Measurements from ENCODE around the gene PPIG. TPM values are rescaled to one million over a fixed set of nuclear protein-coding genes. Genes with fewer than 3 reads are reported as not detected.

The PPIG gene
- total RNA-seq, 1 donor from 2014 or later, result 88.4 TPM

GRCh38 chr2:169637620-169638019 is 53.5 kb downstream of the PPIG start:
- Histone ChIP-seq H3K79me2 (ENCODE audit: low read depth) (no peaks in the 10 kb centered on the region), H3K27me3 (no peaks in the 10 kb centered on the region), H3K27ac (no peak overlapping the region), H3K4me1 (no peaks in the 10 kb centered on the region), H3K4me2 (no peak overlapping the region), H3K36me3 (peaks cover 10% of the 10 kb centered on the region), H3K9me3 (ENCODE audit: low read depth) (no peaks in the 10 kb centered on the region), H3K4me3 (no peak overlapping the region), H3K9ac (no peak overlapping the region), H3F3A (ENCODE audit: low read depth) (peaks cover 20% of the 10 kb centered on the region), H4K20me1 (ENCODE audit: low read depth) (no peaks in the 10 kb centered on the region), H2AFZ (replicated peaks) (no peak overlapping the region)
- Mint-ChIP-seq H3K27ac (no peak overlapping the region), H3K36me3 (peaks cover 5% of the 10 kb centered on the region), H3K27me3 (ENCODE audit: insufficient read depth, low read depth) (no peaks in the 10 kb centered on the region), H3K4me3 (no peak overlapping the region), H3K4me1 (no peaks in the 10 kb centered on the region), H3K9me3 (no peaks in the 10 kb centered on the region)
- TF ChIP-seq EZH2 (IDR thresholded peaks at IDR 0.05), result no peak
- no peak for TF ChIP-seq CTCF (IDR thresholded peaks at IDR 0.05)
- TF ChIP-seq EZH2phosphoT487 (IDR thresholded peaks at IDR 0.05), result no peak
- no peak for DNase-seq (ENCODE audit: low spot score)

GRCh38 chr2:169640104-169640503 is 56.0 kb downstream of the PPIG start:
- Mint-ChIP-seq H3K4me3 (no peak overlapping the region), H3K4me1 (no peaks in the 10 kb centered on the region), H3K27ac (no peak overlapping the region), H3K9me3 (no peaks in the 10 kb centered on the region), H3K36me3 (no peaks in the 10 kb centered on the region), H3K27me3 (ENCODE audit: insufficient read depth, low read depth) (no peaks in the 10 kb centered on the region)
- no peak overlapping the region for H3K4me2 ChIP-seq
- H3K27ac ChIP-seq, result no peak overlapping the region
- no peak for TF ChIP-seq EZH2 (IDR thresholded peaks at IDR 0.05)
- TF ChIP-seq EZH2phosphoT487 (IDR thresholded peaks at IDR 0.05), result no peak
- no peak for TF ChIP-seq CTCF (IDR thresholded peaks at IDR 0.05)
- no peaks in the 10 kb centered on the region for H3K4me1 ChIP-seq
- peaks cover 26% of the 10 kb centered on the region for H3F3A ChIP-seq (ENCODE audit: low read depth)
- no peak overlapping the region for H2AFZ ChIP-seq (replicated peaks)
- H3K9ac ChIP-seq, result no peak overlapping the region
- no peak overlapping the region for H3K4me3 ChIP-seq
- no peak for DNase-seq (ENCODE audit: low spot score)
- peaks cover 10% of the 10 kb centered on the region for H3K36me3 ChIP-seq
- H3K9me3 ChIP-seq (ENCODE audit: low read depth), result no peaks in the 10 kb centered on the region
- no peaks in the 10 kb centered on the region for H4K20me1 ChIP-seq (ENCODE audit: low read depth)
- no peaks in the 10 kb centered on the region for H3K27me3 ChIP-seq
- no peaks in the 10 kb centered on the region for H3K79me2 ChIP-seq (ENCODE audit: low read depth)

- no peak overlapping the region for H3K9ac ChIP-seq
- H3K27me3 ChIP-seq, result no peaks in the 10 kb centered on the region
- no peaks in the 10 kb centered on the region for H3K36me3 Mint-ChIP-seq
- H3K79me2 ChIP-seq (ENCODE audit: low read depth), result no peaks in the 10 kb centered on the region
- H3F3A ChIP-seq (ENCODE audit: low read depth), result peaks cover 25% of the 10 kb centered on the region
- no peaks in the 10 kb centered on the region for H3K4me1 Mint-ChIP-seq
- H3K4me3 Mint-ChIP-seq, result no peak overlapping the region
- H3K4me2 ChIP-seq, result no peak overlapping the region
- H3K27me3 Mint-ChIP-seq (ENCODE audit: insufficient read depth, low read depth), result no peaks in the 10 kb centered on the region
- no peaks in the 10 kb centered on the region for H4K20me1 ChIP-seq (ENCODE audit: low read depth)
- peaks cover 7% of the 10 kb centered on the region for H3K36me3 ChIP-seq
- no peaks in the 10 kb centered on the region for H3K9me3 ChIP-seq (ENCODE audit: low read depth)
- H3K4me1 ChIP-seq, result no peaks in the 10 kb centered on the region
- DNase-seq (ENCODE audit: low spot score), result no peak
- H3K4me3 ChIP-seq, result no peak overlapping the region
- no peak overlapping the region for H2AFZ ChIP-seq (replicated peaks)
- H3K9me3 Mint-ChIP-seq, result no peaks in the 10 kb centered on the region
- no peak overlapping the region for H3K27ac ChIP-seq
- no peak for TF ChIP-seq EZH2 (IDR thresholded peaks at IDR 0.05)
- TF ChIP-seq CTCF (IDR thresholded peaks at IDR 0.05), result no peak
- TF ChIP-seq EZH2phosphoT487 (IDR thresholded peaks at IDR 0.05), result no peak
- H3K27ac Mint-ChIP-seq, result no peak overlapping the region
Observed at GRCh38 chr2:169641464-169641863, 57.3 kb downstream of the PPIG start.
